HG02885 (cell line): ENCODE data around the gene PSMA8.
"Not testable (repeated sequence)": the region's sequence is repeated elsewhere in the genome, so short reads cannot be mapped to it uniquely, and the experiment has no call there.

Source experiments
- ATAC-seq: cut with Tn5 transposase; IDR thresholded peaks from one replicate; pipeline ENCODE4 v1.9.1; 2021; ENCODE audit warnings: mild to moderate bottlenecking; ENCODE audit not compliant: unreplicated experiment, poor library complexity

The PSMA8 gene

DNA sequence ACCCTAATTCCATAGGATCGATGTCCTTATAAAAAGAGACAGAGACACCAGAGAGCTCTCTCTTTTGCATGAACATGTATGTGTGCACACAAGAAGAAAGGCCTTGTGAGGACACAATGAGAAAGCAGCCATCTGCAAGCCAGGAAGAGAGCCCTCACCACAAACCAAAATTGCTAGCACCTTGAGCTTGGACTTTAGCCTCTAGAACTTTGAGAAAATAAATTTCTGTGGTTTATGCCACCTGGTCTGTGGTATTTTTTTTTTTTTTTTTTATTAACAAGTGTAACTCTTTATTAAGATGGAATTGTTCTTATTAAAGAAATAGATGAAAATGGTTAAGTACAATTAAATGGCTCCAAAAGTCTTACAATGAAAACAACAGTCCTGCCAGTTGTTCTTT lies 33.9 kb downstream of the PSMA8 start:
- peak; percentile 87 for ATAC-seq

DNA sequence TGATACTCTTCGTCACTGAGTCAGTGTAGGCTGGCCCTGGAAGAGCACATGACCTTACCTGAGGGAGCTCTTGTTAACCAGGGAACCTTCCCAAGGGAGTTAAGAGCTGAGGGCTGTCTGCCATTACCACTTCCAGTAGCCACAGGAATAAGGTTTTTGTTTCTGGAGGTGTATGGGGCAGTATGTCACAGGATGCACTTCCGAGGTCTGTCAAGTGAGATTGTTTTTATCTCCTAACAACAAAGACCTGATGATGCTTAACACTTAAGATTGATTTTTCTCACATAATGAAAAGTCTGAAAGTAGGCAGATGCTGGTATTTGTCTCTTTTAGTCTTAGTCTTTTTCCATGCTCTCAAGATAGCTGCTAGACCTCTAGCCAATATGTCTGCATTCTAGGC lies 41.8 kb downstream of the PSMA8 start:
- no peak for ATAC-seq

DNA sequence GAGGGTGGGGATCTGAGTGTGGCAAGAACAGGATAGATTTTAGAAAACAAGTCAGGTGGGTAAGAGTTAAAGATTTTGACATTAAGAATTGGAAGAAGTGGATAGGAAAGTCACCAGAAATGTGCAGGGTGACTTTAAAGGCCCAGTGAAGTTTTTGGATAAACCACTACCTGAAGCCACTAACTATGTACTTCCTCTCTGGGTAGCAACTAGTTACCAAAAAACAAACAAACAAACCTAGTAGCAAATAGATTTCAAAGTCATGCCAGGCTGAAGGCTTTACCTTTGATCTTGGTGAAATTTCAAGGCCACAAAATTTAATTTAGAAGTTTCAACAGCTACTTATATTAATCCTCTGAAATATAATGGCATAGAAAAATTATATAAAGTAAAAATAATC lies 42.5 kb downstream of the PSMA8 start:
- ATAC-seq = no peak

DNA sequence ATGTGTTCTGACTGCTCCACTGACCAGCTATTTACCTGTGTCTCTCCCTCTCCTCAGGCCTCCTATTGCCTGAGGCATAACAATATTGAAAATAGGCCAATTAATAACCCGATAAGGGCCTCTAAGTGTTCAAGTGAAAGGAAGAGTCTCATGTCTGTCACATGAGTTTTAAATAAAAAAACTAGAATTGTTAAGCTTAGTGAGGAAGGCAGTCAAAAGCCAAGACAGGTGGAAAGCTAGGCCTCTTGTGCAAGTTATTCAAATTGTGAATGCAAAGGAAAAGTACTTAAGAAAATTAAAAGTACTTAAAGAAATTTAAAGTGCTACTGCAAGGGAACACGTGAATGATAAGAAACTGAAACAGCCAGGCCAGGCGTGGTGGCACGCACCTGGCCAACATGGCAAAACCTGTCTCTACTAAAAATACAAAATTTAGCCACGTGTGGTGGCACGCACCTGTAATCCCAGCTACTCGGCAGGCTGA lies 47.7 kb downstream of the PSMA8 start:
- peak; percentile 54 for ATAC-seq

DNA sequence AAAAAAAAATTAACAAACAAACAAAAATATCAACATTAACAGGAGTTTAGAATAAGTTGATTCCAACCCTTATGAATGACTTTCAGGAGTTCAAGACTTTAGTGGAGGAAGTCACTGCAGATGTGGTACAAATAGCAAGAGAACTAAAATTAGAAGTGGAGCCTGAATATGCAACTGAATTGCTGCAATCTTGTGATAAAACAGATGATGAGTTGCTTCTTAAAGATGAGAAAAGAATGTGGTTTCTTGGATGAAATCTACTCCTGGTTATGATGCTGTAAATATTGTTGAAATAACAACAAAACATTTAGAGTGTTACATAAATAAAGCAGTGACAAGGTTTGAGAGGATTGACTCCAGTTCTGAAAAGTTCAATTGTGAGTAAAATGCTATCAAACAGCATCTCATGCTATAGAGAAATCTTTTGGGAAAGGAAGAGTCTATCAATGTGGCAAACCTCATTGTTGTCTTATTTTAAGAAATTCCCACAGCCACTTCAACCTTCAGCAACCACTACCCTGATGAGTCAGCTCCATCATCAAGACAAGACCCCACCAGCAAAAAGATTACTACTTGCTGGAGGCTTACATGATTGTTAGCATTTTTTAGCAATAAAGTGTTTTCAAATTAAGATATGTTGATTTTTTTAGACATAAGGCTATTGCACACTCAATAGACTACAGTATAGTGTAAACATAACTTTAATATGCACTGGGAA lies 49.9 kb downstream of the PSMA8 start:
- ATAC-seq = no peak

DNA sequence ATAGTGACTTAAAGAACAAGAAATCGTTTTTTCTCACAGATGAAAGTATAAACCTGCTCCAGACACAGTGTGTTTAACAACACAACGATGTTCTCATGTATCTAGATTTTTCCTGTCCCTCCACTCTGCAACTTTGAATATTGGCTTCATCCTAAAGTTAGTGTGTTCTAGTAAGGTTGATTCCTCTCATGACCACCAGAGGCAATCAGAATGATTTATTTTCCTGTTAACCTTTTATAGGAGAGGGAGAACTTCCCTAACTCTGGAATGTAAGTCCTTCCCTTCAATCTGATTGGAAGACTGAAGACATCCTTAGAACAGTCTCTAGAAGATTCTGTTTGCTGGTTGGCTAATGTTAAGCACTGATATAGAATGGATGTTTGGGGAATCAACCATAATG lies 51.6 kb downstream of the PSMA8 start:
- no peak for ATAC-seq

DNA sequence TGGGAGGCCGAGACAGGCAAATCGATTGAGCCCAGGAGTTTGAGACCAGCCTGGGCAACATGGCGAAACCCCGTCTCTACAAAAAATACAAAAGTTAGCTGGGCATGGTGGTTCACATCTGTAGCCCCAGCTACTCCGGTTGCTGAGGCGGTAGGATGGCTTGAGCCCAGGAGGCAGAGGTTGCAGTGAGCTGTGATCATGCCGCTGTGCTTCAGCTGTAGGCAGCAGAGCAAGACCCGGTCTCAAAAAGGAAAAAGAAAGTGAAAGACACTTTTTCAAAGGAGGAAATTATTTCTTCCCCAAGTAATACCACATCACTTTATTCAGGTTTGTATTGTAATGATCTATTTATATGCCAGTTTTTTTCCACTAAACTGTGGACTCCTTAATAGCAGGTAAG lies 56.8 kb downstream of the PSMA8 start:
- peak; percentile 92 for ATAC-seq

DNA sequence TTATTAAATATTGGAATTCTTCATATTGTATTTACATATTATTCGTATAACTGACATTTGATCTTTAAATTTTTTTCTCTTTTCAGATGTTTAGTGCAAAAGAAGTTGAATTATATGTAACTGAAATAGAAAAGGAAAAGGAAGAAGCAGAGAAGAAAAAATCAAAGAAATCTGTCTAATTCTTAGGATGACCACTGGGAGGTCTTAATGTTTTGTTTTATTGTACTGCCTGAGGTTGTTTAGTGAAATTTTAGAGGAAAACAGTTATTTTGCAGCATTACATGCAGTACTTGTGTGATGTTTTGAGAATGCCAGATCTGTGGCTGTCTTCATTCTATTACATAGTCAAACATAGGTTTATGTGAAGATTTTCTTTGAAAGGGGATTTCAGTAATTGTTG lies 58.6 kb downstream of the PSMA8 start:
- ATAC-seq = no peak

DNA sequence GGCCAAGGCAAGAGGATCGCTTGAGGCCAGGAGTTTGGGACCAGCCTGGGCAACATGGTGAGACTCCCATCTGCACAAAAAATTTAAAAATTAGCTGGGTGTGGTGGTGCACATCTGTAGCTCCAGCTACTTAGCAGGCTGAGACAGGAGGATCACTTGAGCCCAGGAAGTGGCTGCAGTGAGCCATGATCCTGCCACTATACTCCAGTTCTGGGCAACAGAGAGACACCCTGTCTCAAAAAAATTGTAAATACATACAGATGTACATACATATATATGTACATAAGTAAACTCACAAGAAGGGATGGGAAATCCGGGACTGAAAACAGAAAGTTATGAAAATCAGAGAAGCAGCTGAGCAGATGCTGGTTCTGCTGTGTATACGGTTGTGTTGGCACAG lies 62.9 kb downstream of the PSMA8 start:
- no peak for ATAC-seq

DNA sequence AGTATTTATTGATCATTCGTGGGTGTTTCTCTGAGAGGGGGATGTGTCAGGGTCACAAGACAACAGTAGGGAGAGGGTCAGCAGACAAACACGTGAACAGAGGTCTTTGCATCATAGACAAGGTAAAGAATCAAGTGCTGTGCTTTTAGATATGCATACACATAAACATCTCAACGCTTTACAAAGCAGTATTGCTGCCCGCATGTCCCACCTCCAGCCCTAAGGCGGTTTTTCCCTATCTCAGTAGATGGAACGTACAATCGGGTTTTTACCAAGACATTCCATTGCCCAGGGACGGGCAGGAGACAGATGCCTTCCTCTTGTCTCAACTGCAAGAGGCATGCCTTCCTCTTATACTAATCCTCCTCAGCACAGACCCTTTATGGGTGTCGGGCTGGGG lies 68.3 kb downstream of the PSMA8 start:
- not testable (repeated sequence) for ATAC-seq

DNA sequence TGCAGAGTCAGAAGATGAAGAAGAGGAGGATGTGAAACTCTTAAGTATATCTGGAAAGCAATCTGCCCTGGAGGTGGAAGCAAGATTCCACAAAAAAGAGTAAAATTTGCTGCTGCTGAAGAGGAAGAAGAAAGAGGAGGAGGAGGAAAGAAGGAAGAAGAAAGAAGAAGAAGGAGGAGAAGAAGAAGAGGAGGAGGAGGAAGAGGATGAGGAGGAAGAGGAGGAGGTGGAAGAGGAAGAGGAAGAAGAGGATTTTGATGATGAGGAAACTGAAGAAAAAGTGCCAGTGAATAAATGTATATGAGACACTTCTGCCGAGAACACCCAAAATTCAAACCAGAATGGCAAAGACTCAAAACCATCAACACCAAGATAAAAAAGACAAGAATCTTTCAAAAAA lies 71.6 kb downstream of the PSMA8 start:
- no peak for ATAC-seq

DNA sequence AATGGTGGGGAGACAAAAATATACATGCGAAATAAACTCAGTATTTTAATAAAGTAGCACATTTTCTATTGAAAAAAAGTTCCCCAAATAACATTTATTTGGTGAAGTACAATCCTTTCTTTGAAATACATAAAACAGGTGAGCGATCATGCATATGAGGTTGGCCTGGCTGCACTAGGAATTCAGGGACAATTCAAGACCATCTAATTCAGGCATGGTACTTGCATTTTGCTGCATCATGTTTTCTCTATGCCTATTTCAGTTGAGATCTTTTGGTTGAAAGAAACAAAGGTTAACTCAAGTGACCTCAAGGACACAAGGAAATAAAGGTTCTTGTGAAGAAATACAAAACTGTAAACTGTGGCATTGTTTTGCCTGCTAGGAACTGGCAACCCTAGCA lies 72.8 kb downstream of the PSMA8 start:
- ATAC-seq = no peak

DNA sequence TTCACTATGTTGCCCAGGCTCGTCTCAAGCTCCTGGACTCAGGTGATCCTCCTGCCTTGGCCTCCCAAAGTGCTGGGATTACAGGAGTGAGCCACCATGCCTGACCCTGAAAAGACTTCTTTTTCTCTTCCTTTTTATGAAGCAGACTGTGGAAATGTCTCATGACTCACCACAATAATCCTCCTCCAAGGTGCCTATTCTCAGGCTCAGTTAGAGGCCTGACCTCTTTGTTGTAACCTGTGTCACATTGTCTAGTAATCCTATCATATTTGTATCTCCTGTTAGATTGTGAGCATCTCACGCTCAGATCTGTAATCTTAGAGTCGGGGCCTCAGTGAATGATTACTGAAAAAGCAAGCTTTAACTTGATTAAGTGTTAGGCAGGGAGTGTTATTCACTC lies 74.3 kb downstream of the PSMA8 start:
- no peak for ATAC-seq

DNA sequence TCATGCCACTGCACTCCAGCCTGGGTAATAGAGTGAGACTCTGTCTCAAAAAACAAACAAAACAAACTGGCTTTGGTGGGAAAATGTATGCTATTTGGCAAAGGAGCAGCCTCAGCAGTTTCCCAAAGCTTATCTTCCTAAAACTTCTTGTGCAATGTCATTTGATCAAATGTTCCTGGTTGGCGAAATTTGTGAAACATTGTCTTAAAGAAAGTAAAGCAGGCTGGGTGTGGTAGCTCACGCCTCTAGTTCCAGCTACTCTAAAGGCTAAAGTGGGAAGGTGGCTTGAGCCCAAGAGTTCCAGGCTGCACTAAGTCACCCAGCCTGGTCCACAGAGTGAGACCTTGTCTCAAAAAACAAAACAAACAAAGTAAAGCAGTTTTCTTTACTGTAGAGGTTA lies 75.3 kb downstream of the PSMA8 start:
- ATAC-seq = no peak

DNA sequence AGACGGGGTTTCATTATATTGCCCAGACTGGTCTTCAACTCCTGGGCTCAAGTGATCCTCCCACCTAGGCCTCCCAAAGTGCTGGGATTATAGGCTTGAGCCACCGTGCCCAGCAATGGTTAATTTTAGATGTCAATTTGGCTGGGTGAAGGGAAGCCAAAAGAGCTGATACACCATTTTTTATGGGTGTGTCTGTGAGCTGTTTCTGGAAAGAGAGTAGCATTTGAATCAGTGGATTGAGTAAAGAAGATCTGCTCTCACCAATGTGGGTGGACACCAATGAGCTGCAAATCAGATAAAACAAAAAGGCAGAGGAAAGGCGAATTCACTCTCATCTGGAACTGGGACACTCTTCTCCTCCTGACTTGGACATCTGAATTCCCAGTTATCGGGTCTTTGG lies 76.5 kb downstream of the PSMA8 start:
- no peak for ATAC-seq

DNA sequence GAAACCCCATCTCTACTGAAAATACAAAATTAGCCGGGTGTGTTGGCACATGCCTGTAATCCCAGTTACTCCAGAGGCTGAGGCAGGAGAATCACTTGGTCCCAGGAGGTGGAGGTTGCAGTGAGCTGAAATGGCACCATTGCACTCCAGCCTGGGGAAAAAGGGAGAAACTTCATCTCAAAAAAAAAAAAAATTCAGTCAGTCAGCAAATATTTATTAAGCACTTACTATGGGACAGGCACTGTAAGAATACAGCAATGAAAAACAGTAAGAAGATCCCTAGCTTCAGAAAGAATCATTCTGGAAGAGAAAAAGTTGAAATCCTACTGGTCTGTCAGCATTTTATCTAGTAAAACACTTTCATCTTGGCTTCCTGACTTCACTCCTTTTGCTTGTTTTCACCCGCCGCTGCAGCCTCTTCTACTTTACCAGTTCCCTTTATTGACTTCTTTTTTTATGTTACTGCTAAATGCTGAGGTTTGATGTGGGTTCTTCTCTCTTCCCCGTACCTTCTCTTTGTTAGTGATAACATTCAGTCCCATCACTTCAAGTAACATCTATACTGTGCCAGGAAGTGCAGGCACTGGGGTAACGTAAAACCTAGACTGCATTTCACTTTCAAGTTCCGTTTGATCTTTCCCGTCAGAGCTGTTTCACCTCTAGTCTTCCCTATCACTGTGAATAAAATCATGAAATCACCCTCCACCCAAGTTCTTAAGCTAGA lies 81.7 kb downstream of the PSMA8 start:
- ATAC-seq = peak; percentile 97

DNA sequence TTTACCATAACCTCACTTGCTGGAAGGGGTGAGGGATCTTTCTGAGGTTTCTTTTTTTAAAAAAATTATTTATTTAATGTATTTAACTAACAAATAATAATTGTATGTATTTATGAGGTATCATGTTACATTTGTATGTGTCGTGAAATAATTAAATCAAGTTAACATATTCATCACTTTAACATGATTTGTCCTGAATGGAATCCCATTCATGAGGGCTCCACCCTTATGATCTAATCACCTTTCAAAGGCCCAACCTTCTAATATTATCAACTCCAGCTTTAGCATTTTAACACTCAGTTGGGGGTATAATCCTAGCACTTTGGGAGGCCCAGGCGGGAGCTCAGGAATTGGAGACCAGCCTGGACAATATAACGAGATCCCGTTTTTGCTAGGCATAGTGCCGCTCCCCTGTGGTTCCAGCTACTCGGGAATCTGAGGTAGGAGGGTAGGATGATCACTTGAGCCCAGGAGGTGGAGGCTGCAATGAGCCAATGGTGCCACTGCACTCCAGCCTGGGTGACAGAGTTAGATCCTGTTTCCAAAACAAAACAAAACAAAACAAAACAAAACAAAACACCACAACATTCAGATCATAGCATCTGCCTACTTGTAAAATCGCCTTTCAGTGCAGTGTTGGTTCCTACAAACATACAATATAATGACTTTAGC lies 91.5 kb downstream of the PSMA8 start:
- ATAC-seq = no peak

DNA sequence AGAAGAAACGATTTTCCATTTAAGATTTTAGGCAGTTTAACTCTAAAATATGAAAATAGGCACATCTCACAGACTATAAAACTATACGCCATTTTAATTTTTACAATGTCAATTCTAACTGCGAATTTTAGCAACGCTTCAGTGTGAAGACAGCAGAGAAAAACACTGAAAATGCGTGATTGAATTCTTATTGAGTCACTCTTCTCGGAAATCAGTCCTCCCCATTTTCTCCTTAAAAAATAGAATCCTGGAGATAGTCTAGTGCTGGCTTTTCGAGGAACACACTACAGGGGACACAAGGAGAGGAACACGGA lies 92.2 kb downstream of the PSMA8 start:
- no peak for ATAC-seq

DNA sequence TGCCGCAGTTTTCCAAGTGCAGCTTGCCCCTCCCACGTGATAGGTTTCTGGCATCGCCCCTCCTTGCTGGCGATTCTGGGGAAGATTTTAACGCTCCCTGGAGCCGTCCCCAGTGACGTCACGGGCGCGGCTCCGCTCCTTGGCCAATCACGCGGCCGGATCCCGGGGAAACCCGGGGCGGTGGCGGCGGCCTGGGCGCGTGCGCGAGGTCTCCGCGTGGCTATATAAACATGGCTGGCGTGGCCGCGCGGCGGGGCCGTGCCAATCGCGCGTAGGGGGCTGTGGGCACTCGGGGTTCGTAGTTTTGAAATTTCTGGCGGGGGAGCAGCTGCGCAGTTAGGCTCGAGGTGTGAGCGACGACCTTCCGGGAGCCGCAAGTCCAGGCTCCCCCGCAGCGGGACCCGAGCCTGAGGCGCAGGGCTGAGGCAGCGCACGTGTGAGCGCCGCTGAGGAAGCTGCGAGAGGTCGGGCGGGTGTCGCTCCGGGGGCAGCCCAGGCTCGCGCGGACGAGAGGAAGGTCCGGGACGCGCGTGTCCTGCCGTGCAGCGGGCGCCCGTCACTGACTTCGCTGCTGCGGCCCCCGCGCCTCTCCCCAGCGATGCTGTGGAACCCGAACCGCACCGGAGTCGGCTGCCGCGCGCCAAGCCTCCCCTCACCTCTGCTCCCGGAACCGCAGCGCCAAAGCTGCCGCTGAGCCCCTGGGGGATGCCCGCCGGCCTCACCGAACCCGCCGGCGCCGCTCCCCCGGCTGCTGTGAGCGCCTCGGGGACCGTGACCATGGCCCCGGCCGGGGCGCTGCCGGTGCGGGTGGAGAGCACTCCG lies 92.8 kb downstream of the PSMA8 start, which contains the start of gene TAF4B:
Gene TAF4B, plus strand, starts transcription at position 217 of the 822 bp plus-strand sequence. Its CDS starts 489 bp downstream, at position 706.
- ATAC-seq = peak; percentile 82

DNA sequence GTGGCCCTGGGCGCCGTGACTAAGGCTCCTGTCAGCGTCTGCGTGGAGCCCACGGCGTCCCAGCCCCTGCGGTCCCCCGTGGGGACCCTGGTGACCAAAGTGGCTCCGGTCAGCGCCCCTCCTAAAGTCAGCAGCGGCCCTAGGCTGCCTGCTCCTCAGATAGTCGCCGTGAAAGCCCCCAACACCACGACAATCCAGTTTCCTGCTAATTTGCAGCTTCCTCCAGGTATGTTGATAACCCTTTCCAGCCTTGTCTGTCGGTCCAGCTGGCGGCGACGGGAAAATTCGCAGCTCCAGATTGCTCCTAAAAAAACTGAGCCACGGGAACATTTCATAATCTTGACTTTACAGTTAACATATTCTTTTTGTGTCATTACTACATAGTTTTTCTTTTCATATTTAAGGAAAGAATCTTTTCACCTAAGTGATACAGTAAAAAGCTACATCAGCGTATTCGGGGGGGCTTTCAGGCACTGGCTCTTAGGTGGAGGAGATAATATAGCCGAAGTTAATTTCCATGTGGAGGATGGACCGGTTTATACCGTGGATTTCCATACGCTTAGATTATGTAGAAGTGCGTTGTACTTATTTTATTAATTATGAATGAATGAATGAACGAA lies 93.5 kb downstream of the PSMA8 start:
- ATAC-seq = no peak
